PFSK-1 (cell line): ENCODE measurements around the gene HMCN2.

ENCODE experiments used
- POLR2AphosphoS5 ChIP-seq: IDR thresholded peaks from 2 replicates; pipeline ENCODE4 v1.6.1; 2012; ENCODE audit warnings: low read depth, mild to moderate bottlenecking, control low read depth, low read length, moderate library complexity
- REST ChIP-seq, 2 experiments: IDR thresholded peaks; 2 replicates each; pipeline versions ENCODE4 v1.6.1 to v1.8.0; 2011 to 2012; ENCODE audit warnings: low read depth in 2 of 2, low read length in 2 of 2, control low read depth in 1 of 2, inconsistent platforms in 1 of 2, mild to moderate bottlenecking in 1 of 2, moderate library complexity in 1 of 2; ENCODE audit not compliant: insufficient read depth in 1 of 2
- TAF1 ChIP-seq: IDR thresholded peaks from 2 replicates; pipeline ENCODE4 v1.6.1; 2012; ENCODE audit warnings: low read length, control low read depth, borderline replicate concordance; ENCODE audit not compliant: insufficient read depth

- TF ChIP-seq TAF1 (no peak), REST (IDR thresholded peaks at IDR 0.05; ENCODE audit: insufficient read depth in 1 of 2, low read depth in 2 of 2, low read length in 2 of 2) (no peak), POLR2AphosphoS5 (no peak)
Observed at GRCh38 chr9:130286072-130286770, 20.7 kb downstream of the HMCN2 start.
